ENCODE measurements around the gene WDR46. TPM values are rescaled to one million over a fixed set of nuclear protein-coding genes. Genes with fewer than 3 reads are reported as not detected.

WDR46 gene, protein sequence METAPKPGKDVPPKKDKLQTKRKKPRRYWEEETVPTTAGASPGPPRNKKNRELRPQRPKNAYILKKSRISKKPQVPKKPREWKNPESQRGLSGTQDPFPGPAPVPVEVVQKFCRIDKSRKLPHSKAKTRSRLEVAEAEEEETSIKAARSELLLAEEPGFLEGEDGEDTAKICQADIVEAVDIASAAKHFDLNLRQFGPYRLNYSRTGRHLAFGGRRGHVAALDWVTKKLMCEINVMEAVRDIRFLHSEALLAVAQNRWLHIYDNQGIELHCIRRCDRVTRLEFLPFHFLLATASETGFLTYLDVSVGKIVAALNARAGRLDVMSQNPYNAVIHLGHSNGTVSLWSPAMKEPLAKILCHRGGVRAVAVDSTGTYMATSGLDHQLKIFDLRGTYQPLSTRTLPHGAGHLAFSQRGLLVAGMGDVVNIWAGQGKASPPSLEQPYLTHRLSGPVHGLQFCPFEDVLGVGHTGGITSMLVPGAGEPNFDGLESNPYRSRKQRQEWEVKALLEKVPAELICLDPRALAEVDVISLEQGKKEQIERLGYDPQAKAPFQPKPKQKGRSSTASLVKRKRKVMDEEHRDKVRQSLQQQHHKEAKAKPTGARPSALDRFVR
- 10 to 100 TPM; 46.5 to 88.4 (median 69.1) TPM for total RNA-seq

DNA sequence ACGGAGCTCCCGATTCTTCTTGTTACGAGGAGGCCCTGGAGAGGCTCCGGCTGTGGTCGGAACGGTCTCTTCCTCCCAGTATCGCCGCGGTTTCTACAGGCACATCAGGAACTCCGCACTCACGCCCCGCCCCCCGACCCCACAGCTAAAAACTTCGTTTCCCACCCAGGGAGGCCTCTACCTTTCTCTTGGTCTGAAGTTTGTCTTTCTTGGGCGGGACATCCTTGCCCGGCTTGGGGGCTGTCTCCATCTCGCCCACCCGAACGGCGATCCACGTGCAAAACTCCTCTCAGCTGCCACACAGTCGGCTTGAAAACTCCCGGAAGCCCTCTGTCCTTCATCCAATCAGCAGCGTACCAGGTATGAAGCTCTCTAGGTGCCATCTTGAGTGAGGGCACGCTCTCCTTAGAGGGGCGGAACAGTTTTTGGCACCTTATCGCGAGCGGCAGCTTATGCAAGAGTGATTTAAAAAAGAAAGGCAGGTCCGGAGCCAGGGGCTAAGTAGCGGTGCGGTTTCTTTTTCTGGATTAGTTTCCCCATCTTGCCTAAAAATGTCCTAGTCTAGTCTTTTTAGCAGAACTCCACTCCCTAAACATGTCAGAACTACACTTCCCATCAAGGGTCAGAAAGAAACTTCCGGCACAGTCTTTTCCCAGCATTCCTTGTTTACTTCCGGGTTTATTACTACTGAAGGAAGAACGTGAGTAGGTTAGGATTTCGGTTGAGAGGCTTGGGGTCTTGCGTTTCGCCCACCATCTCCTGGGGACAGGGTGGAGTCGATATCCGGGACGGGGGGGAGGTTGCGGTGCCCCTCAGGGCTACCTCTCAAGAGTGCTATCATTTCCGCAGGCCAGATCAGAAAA lies at the start of gene WDR46, which contains the start of gene PFDN6:
WDR46 (minus strand) TSS at position 319 of the 863 bp plus-strand sequence; CDS start at position 250, 69 bp downstream.
PFDN6 (plus strand) TSS at position 681 of the 863 bp plus-strand sequence. CDS start 256 bp downstream, outside the sequence.
- peaks cover 0 to 30% (median 17%) of the 10 kb centered on the region in 4 donors for H3K4me1 ChIP-seq
- H3K4me3 ChIP-seq = peak within 1 kb of the TSS; percentile 63 to 86 (median 68)
- peak; percentile 51 to 83 for DNase-seq (ENCODE audit: low spot score in 2 of 2)
- H3K36me3 ChIP-seq = peaks cover 0 to 74% (median 6%) of the 10 kb centered on the region in 3 donors
- WGBS, 2 donors = 1% methylated on average over 37 to 42 of the region's 43 CpGs
- peak in 1 of 2 donors; percentile 27 for TF ChIP-seq POLR2A (IDR thresholded peaks at IDR 0.05)
- TF ChIP-seq, protein P1, sequence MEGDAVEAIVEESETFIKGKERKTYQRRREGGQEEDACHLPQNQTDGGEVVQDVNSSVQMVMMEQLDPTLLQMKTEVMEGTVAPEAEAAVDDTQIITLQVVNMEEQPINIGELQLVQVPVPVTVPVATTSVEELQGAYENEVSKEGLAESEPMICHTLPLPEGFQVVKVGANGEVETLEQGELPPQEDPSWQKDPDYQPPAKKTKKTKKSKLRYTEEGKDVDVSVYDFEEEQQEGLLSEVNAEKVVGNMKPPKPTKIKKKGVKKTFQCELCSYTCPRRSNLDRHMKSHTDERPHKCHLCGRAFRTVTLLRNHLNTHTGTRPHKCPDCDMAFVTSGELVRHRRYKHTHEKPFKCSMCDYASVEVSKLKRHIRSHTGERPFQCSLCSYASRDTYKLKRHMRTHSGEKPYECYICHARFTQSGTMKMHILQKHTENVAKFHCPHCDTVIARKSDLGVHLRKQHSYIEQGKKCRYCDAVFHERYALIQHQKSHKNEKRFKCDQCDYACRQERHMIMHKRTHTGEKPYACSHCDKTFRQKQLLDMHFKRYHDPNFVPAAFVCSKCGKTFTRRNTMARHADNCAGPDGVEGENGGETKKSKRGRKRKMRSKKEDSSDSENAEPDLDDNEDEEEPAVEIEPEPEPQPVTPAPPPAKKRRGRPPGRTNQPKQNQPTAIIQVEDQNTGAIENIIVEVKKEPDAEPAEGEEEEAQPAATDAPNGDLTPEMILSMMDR (IDR thresholded peaks at IDR 0.05) = no peak
- peak; percentile 86 to 88 for TF ChIP-seq EP300 (IDR thresholded peaks at IDR 0.05)
- H3K27me3 ChIP-seq = no peaks in the 10 kb centered on the region
- no peaks in the 10 kb centered on the region for H3K9me3 ChIP-seq
- H3K27ac ChIP-seq = peak within 1 kb of the TSS; percentile 70 to 90 (median 70)

DNA sequence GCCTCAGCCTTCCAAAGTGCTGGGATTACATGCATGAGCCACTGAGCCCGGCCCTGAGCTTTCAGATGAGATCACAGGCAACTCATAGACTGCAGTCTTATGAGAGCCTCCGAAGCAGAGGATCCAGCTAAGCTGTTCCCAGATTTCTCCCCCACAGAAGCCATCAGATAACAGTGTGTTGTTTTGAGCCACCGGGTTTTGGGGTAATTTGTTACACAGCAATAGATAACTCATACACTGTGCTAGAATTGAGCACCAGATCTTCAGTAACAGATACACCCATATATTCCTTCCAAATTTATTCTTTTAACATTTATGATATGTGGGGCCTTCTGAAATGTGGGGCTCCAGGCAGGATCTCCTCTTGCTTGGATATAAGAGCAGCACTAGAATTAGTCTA lies 47.5 kb upstream of the WDR46 start:
- H3K4me1 ChIP-seq = no peaks in the 10 kb centered on the region
- TF ChIP-seq, protein P1 (IDR thresholded peaks at IDR 0.05) = no peak
- TF ChIP-seq POLR2A (IDR thresholded peaks at IDR 0.05) (no peak), EP300 (IDR thresholded peaks at IDR 0.05) (no peak)
- no peak for DNase-seq (ENCODE audit: low spot score in 2 of 2)
- no peaks in the 10 kb centered on the region for H3K36me3 ChIP-seq
- H3K4me3 ChIP-seq = no peak overlapping the region
- no peaks in the 10 kb centered on the region for H3K27me3 ChIP-seq
- 88 to 96% methylated on average over 2 to 3 of the region's 3 CpGs for WGBS, 2 donors
- H3K9me3 ChIP-seq = no peaks in the 10 kb centered on the region
- no peak overlapping the region for H3K27ac ChIP-seq

DNA sequence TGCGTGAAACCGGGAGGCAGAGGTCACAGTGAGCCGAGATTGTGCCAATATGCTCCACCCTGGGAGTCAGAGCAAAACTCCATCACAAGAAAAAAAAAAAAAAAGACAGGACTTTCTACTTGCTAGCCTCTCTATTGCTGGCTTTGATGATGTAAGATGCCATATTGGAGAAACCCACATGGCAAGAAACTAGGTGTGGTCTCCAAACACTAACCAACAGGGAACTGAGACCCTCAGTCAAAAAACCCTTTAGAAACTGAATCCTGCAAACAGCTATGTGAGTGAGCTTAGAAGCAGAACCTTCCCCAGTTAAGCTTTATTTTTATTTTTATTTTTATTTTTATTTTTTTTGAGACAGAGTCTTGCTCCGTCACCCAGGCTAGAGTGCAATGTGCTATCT lies 46.9 kb upstream of the WDR46 start:
- 74 to 75% methylated on average over 4 of the region's 4 CpGs for WGBS, 2 donors
- H3K4me1 ChIP-seq = no peaks in the 10 kb centered on the region
- no peak overlapping the region for H3K27ac ChIP-seq
- TF ChIP-seq, protein P1 (IDR thresholded peaks at IDR 0.05) = no peak
- TF ChIP-seq EP300 (IDR thresholded peaks at IDR 0.05) = no peak
- H3K9me3 ChIP-seq = no peaks in the 10 kb centered on the region
- H3K36me3 ChIP-seq = no peaks in the 10 kb centered on the region
- H3K4me3 ChIP-seq = no peak overlapping the region
- H3K27me3 ChIP-seq = no peaks in the 10 kb centered on the region
- no peak for DNase-seq (ENCODE audit: low spot score in 2 of 2)

DNA sequence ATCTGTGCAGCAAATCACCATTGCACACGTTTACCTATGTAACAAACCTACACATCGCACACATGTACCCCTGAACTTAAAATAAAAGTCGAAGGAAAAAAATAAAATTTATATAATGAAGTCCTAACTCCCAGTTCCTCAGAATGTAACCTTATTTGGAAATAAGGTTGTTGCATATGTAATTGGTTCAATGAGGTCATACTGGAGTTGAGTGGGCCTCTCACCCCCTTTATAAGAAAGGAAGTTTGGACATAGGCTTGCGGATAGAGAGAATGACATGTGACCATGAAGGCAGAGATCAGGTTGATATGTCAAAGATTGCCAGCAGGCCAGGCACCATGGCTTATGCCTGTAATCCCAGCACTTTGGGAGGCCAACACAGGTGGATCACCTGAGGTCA lies 44.6 kb upstream of the WDR46 start:
- Histone ChIP-seq H3K4me1 (no peaks in the 10 kb centered on the region), H3K4me3 (no peak overlapping the region), H3K9me3 (no peaks in the 10 kb centered on the region), H3K27ac (no peak overlapping the region), H3K36me3 (no peaks in the 10 kb centered on the region), H3K27me3 (no peaks in the 10 kb centered on the region)
- TF ChIP-seq EP300 (IDR thresholded peaks at IDR 0.05) = no peak
- no peak for DNase-seq (ENCODE audit: low spot score in 2 of 2)
- WGBS, 2 donors = 87 to 88% methylated on average over 4 of the region's 4 CpGs

DNA sequence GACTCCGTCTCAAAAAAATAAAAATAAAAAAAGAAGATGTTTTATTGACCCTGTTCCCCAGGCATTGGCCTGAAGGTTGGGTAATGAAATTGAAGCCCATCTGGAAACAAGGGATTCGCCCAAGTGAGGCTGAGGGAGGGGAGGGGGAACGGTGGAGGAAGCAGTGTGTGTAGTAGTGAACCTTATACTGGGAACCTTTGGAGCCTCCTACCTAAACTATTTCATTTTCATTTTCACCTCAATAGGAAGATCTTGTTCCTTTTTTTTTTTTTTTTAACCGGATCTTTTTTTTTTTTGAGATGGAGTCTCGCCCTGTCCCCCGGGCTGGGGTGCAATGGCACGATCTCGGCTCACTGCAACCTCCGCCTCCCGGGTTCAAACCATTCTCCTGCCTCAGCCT lies 41.7 kb upstream of the WDR46 start:
- Histone ChIP-seq H3K27me3 (no peaks in the 10 kb centered on the region), H3K27ac (no peak overlapping the region), H3K9me3 (no peaks in the 10 kb centered on the region), H3K4me1 (no peaks in the 10 kb centered on the region), H3K36me3 (no peaks in the 10 kb centered on the region), H3K4me3 (no peak overlapping the region)
- TF ChIP-seq POLR2A (IDR thresholded peaks at IDR 0.05) (no peak), EP300 (IDR thresholded peaks at IDR 0.05) (no peak)
- TF ChIP-seq, protein P1 (IDR thresholded peaks at IDR 0.05) = no peak
- 84 to 88% methylated on average over 10 of the region's 10 CpGs for WGBS, 2 donors
- DNase-seq (ENCODE audit: low spot score in 2 of 2) = no peak
